ENCODE data around the gene PPP1R13B. TPM values are rescaled to one million over a fixed set of nuclear protein-coding genes. Genes with fewer than 3 reads are reported as not detected.
"Not testable (repeated sequence)": the region's sequence is repeated elsewhere in the genome, so short reads cannot be mapped to it uniquely, and the experiment has no call there.

The PPP1R13B gene
- total and polyA plus RNA-seq, 2 experiments from 2014 or later: 2.0 to 8.5 TPM

GRCh38 chr14:103782376-103782775 is 65.0 kb downstream of the PPP1R13B start:
- Histone ChIP-seq H3K27me3 (ENCODE audit: insufficient read depth) (no peaks in the 10 kb centered on the region), H3K9me2 (ENCODE audit: insufficient read depth) (no peaks in the 10 kb centered on the region), H3K4me3 (no peak overlapping the region), H3K36me3 (ENCODE audit: insufficient read depth) (no peaks in the 10 kb centered on the region), H3K27ac (ENCODE audit: low read depth) (no peak overlapping the region), H3K4me1 (ENCODE audit: insufficient read depth) (no peaks in the 10 kb centered on the region), H2AFZ (no peak overlapping the region), H4K20me1 (replicated peaks; ENCODE audit: insufficient read depth) (no peaks in the 10 kb centered on the region), H3K79me2 (replicated peaks; ENCODE audit: insufficient read depth) (no peaks in the 10 kb centered on the region), H3K4me2 (no peak overlapping the region), H3F3A (replicated peaks; ENCODE audit: low read depth) (no peaks in the 10 kb centered on the region)
- TF ChIP-seq POLR2AphosphoS5 (IDR thresholded peaks at IDR 0.05; ENCODE audit: low read depth) (no peak), STAT1 (IDR thresholded peaks at IDR 0.05; ENCODE audit: unreplicated experiment) (no peak), EZH2phosphoT487 (IDR thresholded peaks at IDR 0.05; ENCODE audit: unreplicated experiment) (no peak), ETS1 (IDR thresholded peaks at IDR 0.05) (no peak)
- H3K27ac Mint-ChIP-seq: no peak overlapping the region
- H3K4me1 Mint-ChIP-seq: no peaks in the 10 kb centered on the region
- ATAC-seq (no peak), DNase-seq (ENCODE audit: low spot score) (no peak)
- H3K36me3 Mint-ChIP-seq (ENCODE audit: low read depth): no peaks in the 10 kb centered on the region
- H3K4me3 Mint-ChIP-seq: no peak overlapping the region
- no peaks in the 10 kb centered on the region for H3K9me3 Mint-ChIP-seq
- peaks cover 2% of the 10 kb centered on the region for H3K27me3 Mint-ChIP-seq (ENCODE audit: insufficient read depth, low read depth, poor library complexity)

GRCh38 chr14:103776319-103776718 is 71.1 kb downstream of the PPP1R13B start:
- DNase-seq (ENCODE audit: low spot score); H3K27me3 ChIP-seq (ENCODE audit: insufficient read depth); H3K9me3 Mint-ChIP-seq; H3K4me3 Mint-ChIP-seq; H3K27ac ChIP-seq (ENCODE audit: low read depth); H3K79me2 ChIP-seq (replicated peaks; ENCODE audit: insufficient read depth); H4K20me1 ChIP-seq (replicated peaks; ENCODE audit: insufficient read depth); H3K27me3 Mint-ChIP-seq (ENCODE audit: insufficient read depth, low read depth, poor library complexity); H3K36me3 Mint-ChIP-seq (ENCODE audit: low read depth); H3K36me3 ChIP-seq (ENCODE audit: insufficient read depth); H3K4me1 Mint-ChIP-seq; H3K4me1 ChIP-seq (ENCODE audit: insufficient read depth); ATAC-seq; H3K4me2 ChIP-seq; H3K27ac Mint-ChIP-seq; H3K4me3 ChIP-seq; H3K9me2 ChIP-seq (ENCODE audit: insufficient read depth); H2AFZ ChIP-seq; H3F3A ChIP-seq (replicated peaks; ENCODE audit: low read depth): not testable (repeated sequence)

- H3K4me3 Mint-ChIP-seq: no peak overlapping the region
- no peak for TF ChIP-seq EZH2phosphoT487 (IDR thresholded peaks at IDR 0.05; ENCODE audit: unreplicated experiment)
- no peak for TF ChIP-seq NANOG (IDR thresholded peaks at IDR 0.05; ENCODE audit: borderline replicate concordance)
- TF ChIP-seq CTCF (conservative IDR thresholded peaks at IDR 0.05; ENCODE audit: low read depth in 2 of 2): no peak
- no peak for TF ChIP-seq ZNF114 (CRISPR knock-in tag; IDR thresholded peaks at IDR 0.05)
- TF ChIP-seq STAT1 (IDR thresholded peaks at IDR 0.05; ENCODE audit: unreplicated experiment): no peak
- TF ChIP-seq ZNF462 (CRISPR knock-in tag; IDR thresholded peaks at IDR 0.05): no peak
- TF ChIP-seq EZH2 (IDR thresholded peaks at IDR 0.05; ENCODE audit: low read depth, unreplicated experiment): no peak
Observed at GRCh38 chr14:103775506-103775905, 71.9 kb downstream of the PPP1R13B start.

More at GRCh38 chr14:103775506-103775905, 71.9 kb downstream of the PPP1R13B start:
- no peaks in the 10 kb centered on the region for H3K9me3 Mint-ChIP-seq
- no peaks in the 10 kb centered on the region for H3K27me3 Mint-ChIP-seq (ENCODE audit: insufficient read depth, low read depth, poor library complexity)
- Histone ChIP-seq H3F3A (replicated peaks; ENCODE audit: low read depth) (no peaks in the 10 kb centered on the region), H3K27me3 (ENCODE audit: insufficient read depth) (no peaks in the 10 kb centered on the region), H3K4me3 (no peak overlapping the region), H3K4me1 (ENCODE audit: insufficient read depth) (no peaks in the 10 kb centered on the region), H2AFZ (no peak overlapping the region), H3K79me2 (replicated peaks; ENCODE audit: insufficient read depth) (no peaks in the 10 kb centered on the region), H4K20me1 (replicated peaks; ENCODE audit: insufficient read depth) (no peaks in the 10 kb centered on the region), H3K9me2 (ENCODE audit: insufficient read depth) (no peaks in the 10 kb centered on the region), H3K36me3 (ENCODE audit: insufficient read depth) (no peaks in the 10 kb centered on the region), H3K4me2 (no peak overlapping the region), H3K27ac (ENCODE audit: low read depth) (no peak overlapping the region)
- H3K36me3 Mint-ChIP-seq (ENCODE audit: low read depth): no peaks in the 10 kb centered on the region
- no peak overlapping the region for H3K27ac Mint-ChIP-seq
- ATAC-seq: no peak
- DNase-seq (ENCODE audit: low spot score): no peak
- H3K4me1 Mint-ChIP-seq: no peaks in the 10 kb centered on the region

Data from GM23338 (cell line).